C4-2B (cell line): ENCODE results near the gene WDR11.

Experiments used
- ZFX ChIP-seq: fragments of 450-650 bp; IDR thresholded peaks from 2 replicates; pipeline ENCODE4 v1.6.1; 2017
- TF ChIP-seq, protein P1 (sequence below): fragments of 450-650 bp; conservative IDR thresholded peaks from 2 replicates; pipeline ENCODE4 v1.5.1; 2017; ENCODE audit warnings: mild to moderate bottlenecking

DNA sequence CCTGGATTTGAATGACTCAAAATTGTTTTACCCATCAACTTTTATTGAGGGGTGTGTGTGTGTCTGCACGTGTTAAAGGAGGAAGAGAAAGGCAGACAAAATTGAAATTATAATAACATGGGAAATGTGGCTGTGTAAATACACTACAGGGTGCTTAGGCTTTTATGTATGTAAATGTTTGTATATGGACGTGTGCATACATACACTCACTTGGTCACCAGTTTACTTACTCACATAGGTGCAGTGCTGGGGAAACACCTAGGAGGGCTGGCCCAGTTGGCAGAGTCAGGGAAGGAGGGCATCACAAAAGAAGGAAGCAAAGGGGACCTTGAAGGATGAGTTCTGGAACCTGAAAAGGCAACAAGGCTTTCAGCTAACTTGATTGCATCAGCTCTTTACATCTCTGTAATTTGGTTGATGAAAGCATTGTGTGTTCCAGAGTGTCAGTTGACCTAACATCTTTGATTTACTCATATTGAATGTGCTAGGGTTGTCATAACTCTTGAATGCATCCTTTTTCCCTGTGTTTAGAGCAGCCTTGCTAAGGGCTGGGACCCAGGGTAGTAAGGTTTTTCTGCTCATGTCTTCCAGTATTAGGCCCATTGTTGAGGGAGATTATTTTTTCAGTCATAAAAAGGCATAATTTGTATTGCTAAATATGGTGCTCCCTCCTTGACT is 10.2 kb downstream of the WDR11 start:
- TF ChIP-seq, protein P1, sequence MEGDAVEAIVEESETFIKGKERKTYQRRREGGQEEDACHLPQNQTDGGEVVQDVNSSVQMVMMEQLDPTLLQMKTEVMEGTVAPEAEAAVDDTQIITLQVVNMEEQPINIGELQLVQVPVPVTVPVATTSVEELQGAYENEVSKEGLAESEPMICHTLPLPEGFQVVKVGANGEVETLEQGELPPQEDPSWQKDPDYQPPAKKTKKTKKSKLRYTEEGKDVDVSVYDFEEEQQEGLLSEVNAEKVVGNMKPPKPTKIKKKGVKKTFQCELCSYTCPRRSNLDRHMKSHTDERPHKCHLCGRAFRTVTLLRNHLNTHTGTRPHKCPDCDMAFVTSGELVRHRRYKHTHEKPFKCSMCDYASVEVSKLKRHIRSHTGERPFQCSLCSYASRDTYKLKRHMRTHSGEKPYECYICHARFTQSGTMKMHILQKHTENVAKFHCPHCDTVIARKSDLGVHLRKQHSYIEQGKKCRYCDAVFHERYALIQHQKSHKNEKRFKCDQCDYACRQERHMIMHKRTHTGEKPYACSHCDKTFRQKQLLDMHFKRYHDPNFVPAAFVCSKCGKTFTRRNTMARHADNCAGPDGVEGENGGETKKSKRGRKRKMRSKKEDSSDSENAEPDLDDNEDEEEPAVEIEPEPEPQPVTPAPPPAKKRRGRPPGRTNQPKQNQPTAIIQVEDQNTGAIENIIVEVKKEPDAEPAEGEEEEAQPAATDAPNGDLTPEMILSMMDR, result no peak
- no peak for TF ChIP-seq ZFX
